Vagina (tissue), 2 donors: ENCODE measurements around the gene TAMALIN.

Source experiments
- CTCF ChIP-seq, 3 experiments: fragments of 450-650 bp in 2 of 3; fragments of 200-600 bp in 1 of 3; sonication (generic) in 1 of 3; IDR thresholded peaks; one replicate each; pipeline ENCODE4 v1.5.1; 2017 to 2019; ENCODE audit warnings: antibody characterized with exemption in 3 of 3, mild to moderate bottlenecking in 2 of 3, moderate library complexity in 2 of 3
- POLR2A ChIP-seq, 2 donors: fragments of 450-650 bp; IDR thresholded peaks; one replicate each; pipeline ENCODE4 v1.6.1; 2017; ENCODE audit warnings: antibody characterized with exemption in 2 of 2, mild to moderate bottlenecking in 2 of 2, moderate library complexity in 2 of 2
- POLR2AphosphoS5 ChIP-seq, 2 donors: sonication (generic); formaldehyde crosslinking; IDR thresholded peaks; one replicate each; pipeline ENCODE4 v1.9.0; 2017; ENCODE audit warnings: antibody characterized with exemption in 2 of 2, mild to moderate bottlenecking in 2 of 2, low read depth in 1 of 2; ENCODE audit not compliant: insufficient read depth in 1 of 2

- TF ChIP-seq POLR2A (IDR thresholded peaks at IDR 0.05) (peak in 1 of 2 donors; percentile 95), CTCF (IDR thresholded peaks at IDR 0.05) (no peak), POLR2AphosphoS5 (IDR thresholded peaks at IDR 0.05; ENCODE audit: insufficient read depth in 1 of 2, low read depth in 1 of 2) (no peak)
Observed at GRCh38 chr12:52006726-52007157, at the start of gene TAMALIN.
